Measurements from ENCODE around the gene IL22RA1.

DNA sequence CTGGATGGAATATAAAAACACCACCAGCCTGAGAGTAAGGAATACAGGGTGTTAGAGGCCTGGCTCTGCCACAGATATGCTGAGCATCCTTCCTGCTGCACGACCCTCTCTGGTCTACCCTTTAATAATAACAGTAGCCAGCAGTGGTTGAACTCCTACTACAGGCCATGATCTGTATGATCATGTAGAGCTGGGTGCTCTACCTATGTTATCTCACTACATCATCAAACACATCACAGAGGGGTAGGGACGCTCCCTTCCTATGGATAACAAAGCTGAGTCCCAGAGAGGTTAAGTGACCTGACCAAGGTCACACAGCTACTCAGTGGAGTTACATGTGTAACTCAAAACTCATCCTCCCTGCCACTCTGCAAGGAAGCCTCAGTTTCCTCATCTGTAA, 18.0 kb downstream of the IL22RA1 start:
- TF ChIP-seq EP300 (IDR thresholded peaks at IDR 0.05; ENCODE audit: borderline replicate concordance), result no peak
- TF ChIP-seq CEBPB (IDR thresholded peaks at IDR 0.05), result no peak
- no peak for TF ChIP-seq NFIC (IDR thresholded peaks at IDR 0.05)
- TF ChIP-seq CREB1 (IDR thresholded peaks at IDR 0.05; ENCODE audit: low read depth), result no peak
- TF ChIP-seq, protein P1, sequence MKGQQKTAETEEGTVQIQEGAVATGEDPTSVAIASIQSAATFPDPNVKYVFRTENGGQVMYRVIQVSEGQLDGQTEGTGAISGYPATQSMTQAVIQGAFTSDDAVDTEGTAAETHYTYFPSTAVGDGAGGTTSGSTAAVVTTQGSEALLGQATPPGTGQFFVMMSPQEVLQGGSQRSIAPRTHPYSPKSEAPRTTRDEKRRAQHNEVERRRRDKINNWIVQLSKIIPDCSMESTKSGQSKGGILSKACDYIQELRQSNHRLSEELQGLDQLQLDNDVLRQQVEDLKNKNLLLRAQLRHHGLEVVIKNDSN (IDR thresholded peaks at IDR 0.05), result no peak
- TF ChIP-seq TCF12 (IDR thresholded peaks at IDR 0.05; ENCODE audit: low read depth), result no peak
- TF ChIP-seq RAD21 (IDR thresholded peaks at IDR 0.05; ENCODE audit: low read depth), result no peak
- TF ChIP-seq EGR1 (IDR thresholded peaks at IDR 0.05), result no peak
- TF ChIP-seq TEAD4 (IDR thresholded peaks at IDR 0.05), result no peak

Data from Ishikawa (cell line).